Measurements from ENCODE around the gene ISLR.

Gene ISLR

GRCh38 chr15:74171965-74172541 is 1.5 kb upstream of the ISLR start:
- no peak overlapping the region for H3K4me3 Mint-ChIP-seq
- peaks cover 17 to 23% of the 10 kb centered on the region in 2 donors for H3K27me3 Mint-ChIP-seq
- H3K9me3 Mint-ChIP-seq: no peaks in the 10 kb centered on the region
- H3K27ac Mint-ChIP-seq: no peak overlapping the region
- DNase-seq: no peak
- no peaks in the 10 kb centered on the region for H3K4me1 Mint-ChIP-seq
- no peak for ATAC-seq (replicated peaks)
- no peaks in the 10 kb centered on the region for H3K36me3 Mint-ChIP-seq

DNA sequence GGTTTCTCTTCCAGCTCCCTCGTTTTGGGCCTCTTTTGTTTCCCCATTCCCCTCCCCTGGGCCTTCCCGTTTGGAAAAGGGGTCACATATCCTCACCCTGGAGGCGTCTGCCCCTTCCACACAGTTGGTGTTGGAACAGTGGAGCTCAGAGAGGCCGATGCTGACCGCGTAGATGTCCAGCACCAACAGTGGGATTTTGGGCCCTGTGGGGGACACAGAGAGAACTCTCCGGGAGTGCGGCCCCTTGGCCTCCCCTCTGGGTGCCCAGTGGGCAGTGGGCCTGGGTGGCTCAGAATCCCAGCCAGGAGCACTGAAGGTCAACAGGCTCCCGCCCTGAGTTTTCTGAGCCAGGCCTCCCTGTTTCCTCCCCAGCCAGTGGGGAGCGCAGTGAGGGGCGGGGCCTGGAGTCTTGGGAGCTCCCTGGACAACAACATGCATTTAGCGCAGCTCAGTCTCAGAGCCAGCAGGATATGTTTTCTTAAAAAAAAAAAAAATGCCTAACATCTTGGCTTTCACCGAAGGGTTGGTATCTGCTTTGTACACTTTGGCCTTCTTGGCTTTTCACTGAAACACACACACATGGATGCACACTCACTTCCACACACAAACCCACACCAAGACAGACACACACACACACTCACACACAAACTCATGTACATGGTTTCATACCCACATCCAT is 670 bp upstream of the ISLR start:
- H3K36me3 Mint-ChIP-seq: no peaks in the 10 kb centered on the region
- DNase-seq: no peak
- no peaks in the 10 kb centered on the region for H3K4me1 Mint-ChIP-seq
- H3K27me3 Mint-ChIP-seq: peaks cover 16 to 23% of the 10 kb centered on the region in 2 donors
- ATAC-seq (replicated peaks): no peak
- H3K4me3 Mint-ChIP-seq: no peak overlapping the region
- no peaks in the 10 kb centered on the region for H3K9me3 Mint-ChIP-seq
- H3K27ac Mint-ChIP-seq: no peak overlapping the region

DNA sequence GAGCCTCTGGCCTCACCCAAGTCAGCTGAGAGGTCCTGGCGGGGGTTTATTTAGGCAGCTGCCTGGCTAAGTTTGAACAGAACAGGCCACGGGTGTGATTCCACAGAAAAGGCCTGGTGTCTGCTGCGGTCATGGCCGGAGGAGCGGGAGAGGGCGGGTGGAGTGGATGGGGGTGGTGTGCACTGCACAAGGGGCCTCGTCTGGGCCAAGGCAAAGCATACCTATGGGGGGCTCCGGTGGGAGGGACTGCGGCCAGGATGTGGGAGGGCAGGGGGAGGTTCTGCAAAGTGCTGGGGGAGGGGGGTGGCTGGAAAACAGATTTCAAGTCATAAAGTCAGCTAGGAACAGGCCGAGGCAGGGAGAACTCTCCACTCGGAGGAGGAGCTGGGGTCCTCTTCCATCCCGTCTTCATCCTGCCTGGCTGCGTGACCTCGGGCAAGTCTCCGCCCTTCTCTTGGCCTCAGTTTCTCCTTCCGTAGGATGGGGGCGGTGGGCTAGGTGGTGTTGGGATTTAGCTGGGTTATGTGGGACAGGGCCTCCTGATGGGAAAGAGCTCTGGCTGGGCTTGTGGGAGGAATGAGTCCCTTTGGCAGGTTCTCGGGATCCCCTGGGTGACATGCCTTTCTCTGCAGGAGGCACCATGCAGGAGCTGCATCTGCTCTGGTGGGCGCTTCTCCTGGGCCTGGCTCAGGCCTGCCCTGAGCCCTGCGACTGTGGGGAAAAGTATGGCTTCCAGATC is 878 bp downstream of the ISLR start:
- H3K4me1 Mint-ChIP-seq: no peaks in the 10 kb centered on the region
- H3K9me3 Mint-ChIP-seq: no peaks in the 10 kb centered on the region
- ATAC-seq (replicated peaks) (no peak), DNase-seq (no peak)
- H3K27me3 Mint-ChIP-seq: peaks cover 13 to 17% of the 10 kb centered on the region in 2 donors
- H3K27ac Mint-ChIP-seq: no peak overlapping the region
- no peaks in the 10 kb centered on the region for H3K36me3 Mint-ChIP-seq
- no peak overlapping the region for H3K4me3 Mint-ChIP-seq

GRCh38 chr15:74174958-74175253 is 1.4 kb downstream of the ISLR start:
- Mint-ChIP-seq H3K27me3 (peaks cover 13 to 17% of the 10 kb centered on the region in 2 donors), H3K27ac (no peak overlapping the region), H3K4me3 (no peak overlapping the region), H3K9me3 (no peaks in the 10 kb centered on the region), H3K36me3 (no peaks in the 10 kb centered on the region), H3K4me1 (no peaks in the 10 kb centered on the region)
- DNase-seq: no peak
- no peak for ATAC-seq (replicated peaks)

DNA sequence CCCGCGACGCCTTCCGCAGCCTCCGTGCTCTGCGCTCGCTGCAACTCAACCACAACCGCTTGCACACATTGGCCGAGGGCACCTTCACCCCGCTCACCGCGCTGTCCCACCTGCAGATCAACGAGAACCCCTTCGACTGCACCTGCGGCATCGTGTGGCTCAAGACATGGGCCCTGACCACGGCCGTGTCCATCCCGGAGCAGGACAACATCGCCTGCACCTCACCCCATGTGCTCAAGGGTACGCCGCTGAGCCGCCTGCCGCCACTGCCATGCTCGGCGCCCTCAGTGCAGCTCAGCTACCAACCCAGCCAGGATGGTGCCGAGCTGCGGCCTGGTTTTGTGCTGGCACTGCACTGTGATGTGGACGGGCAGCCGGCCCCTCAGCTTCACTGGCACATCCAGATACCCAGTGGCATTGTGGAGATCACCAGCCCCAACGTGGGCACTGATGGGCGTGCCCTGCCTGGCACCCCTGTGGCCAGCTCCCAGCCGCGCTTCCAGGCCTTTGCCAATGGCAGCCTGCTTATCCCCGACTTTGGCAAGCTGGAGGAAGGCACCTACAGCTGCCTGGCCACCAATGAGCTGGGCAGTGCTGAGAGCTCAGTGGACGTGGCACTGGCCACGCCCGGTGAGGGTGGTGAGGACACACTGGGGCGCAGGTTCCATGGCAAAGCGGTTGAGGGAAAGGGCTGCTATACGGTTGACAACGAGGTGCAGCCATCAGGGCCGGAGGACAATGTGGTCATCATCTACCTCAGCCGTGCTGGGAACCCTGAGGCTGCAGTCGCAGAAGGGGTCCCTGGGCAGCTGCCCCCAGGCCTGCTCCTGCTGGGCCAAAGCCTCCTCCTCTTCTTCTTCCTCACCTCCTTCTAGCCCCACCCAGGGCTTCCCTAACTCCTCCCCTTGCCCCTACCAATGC is 2.0 kb downstream of the ISLR start:
- Mint-ChIP-seq H3K4me1 (no peaks in the 10 kb centered on the region), H3K36me3 (no peaks in the 10 kb centered on the region), H3K4me3 (no peak overlapping the region), H3K27ac (no peak overlapping the region), H3K27me3 (peaks cover 17 to 19% of the 10 kb centered on the region in 2 donors), H3K9me3 (no peaks in the 10 kb centered on the region)
- DNase-seq: no peak
- ATAC-seq (replicated peaks): no peak

DNA sequence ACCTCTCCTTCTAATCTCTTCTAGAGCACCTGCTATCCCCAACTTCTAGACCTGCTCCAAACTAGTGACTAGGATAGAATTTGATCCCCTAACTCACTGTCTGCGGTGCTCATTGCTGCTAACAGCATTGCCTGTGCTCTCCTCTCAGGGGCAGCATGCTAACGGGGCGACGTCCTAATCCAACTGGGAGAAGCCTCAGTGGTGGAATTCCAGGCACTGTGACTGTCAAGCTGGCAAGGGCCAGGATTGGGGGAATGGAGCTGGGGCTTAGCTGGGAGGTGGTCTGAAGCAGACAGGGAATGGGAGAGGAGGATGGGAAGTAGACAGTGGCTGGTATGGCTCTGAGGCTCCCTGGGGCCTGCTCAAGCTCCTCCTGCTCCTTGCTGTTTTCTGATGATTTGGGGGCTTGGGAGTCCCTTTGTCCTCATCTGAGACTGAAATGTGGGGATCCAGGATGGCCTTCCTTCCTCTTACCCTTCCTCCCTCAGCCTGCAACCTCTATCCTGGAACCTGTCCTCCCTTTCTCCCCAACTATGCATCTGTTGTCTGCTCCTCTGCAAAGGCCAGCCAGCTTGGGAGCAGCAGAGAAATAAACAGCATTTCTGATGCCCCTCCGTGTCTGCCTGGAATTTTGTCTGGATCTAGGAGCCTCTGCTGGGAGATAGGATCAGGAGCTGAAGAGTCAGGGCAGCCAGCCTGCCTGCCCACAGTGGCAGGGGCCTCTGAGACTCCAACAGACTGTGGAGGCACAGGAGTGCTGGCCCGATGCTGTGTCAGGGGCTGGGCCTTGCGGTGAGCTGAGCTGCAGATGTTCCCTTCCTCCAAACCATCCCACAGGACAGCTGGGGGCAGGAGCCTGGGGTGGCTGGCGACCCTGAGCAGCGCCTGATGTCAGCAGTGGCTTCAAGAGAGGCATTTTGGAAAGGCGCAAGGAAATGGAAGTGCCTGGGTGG is 3.0 kb downstream of the ISLR start:
- peaks cover 19 to 26% of the 10 kb centered on the region in 2 donors for H3K27me3 Mint-ChIP-seq
- ATAC-seq (replicated peaks) (no peak), DNase-seq (no peak)
- no peaks in the 10 kb centered on the region for H3K36me3 Mint-ChIP-seq
- no peaks in the 10 kb centered on the region for H3K9me3 Mint-ChIP-seq
- H3K27ac Mint-ChIP-seq: no peak overlapping the region
- no peak overlapping the region for H3K4me3 Mint-ChIP-seq
- H3K4me1 Mint-ChIP-seq: no peaks in the 10 kb centered on the region

- Mint-ChIP-seq H3K4me3 (no peak overlapping the region), H3K4me1 (no peaks in the 10 kb centered on the region), H3K27ac (no peak overlapping the region), H3K36me3 (no peaks in the 10 kb centered on the region), H3K9me3 (no peaks in the 10 kb centered on the region), H3K27me3 (peaks cover 21 to 32% of the 10 kb centered on the region in 2 donors)
- DNase-seq (no peak), ATAC-seq (replicated peaks) (no peak)
These were observed 5.0 kb downstream of the ISLR start for GRCh38 chr15:74178326-74179100.

- no peaks in the 10 kb centered on the region for H3K4me1 Mint-ChIP-seq
- ATAC-seq (replicated peaks) (no peak), DNase-seq (no peak)
- H3K36me3 Mint-ChIP-seq: no peaks in the 10 kb centered on the region
- H3K9me3 Mint-ChIP-seq: no peaks in the 10 kb centered on the region
- peaks cover 21 to 32% of the 10 kb centered on the region in 2 donors for H3K27me3 Mint-ChIP-seq
- H3K4me3 Mint-ChIP-seq: no peak overlapping the region
- no peak overlapping the region for H3K27ac Mint-ChIP-seq
These were observed 5.8 kb downstream of the ISLR start for GRCh38 chr15:74179101-74179841.

DNA sequence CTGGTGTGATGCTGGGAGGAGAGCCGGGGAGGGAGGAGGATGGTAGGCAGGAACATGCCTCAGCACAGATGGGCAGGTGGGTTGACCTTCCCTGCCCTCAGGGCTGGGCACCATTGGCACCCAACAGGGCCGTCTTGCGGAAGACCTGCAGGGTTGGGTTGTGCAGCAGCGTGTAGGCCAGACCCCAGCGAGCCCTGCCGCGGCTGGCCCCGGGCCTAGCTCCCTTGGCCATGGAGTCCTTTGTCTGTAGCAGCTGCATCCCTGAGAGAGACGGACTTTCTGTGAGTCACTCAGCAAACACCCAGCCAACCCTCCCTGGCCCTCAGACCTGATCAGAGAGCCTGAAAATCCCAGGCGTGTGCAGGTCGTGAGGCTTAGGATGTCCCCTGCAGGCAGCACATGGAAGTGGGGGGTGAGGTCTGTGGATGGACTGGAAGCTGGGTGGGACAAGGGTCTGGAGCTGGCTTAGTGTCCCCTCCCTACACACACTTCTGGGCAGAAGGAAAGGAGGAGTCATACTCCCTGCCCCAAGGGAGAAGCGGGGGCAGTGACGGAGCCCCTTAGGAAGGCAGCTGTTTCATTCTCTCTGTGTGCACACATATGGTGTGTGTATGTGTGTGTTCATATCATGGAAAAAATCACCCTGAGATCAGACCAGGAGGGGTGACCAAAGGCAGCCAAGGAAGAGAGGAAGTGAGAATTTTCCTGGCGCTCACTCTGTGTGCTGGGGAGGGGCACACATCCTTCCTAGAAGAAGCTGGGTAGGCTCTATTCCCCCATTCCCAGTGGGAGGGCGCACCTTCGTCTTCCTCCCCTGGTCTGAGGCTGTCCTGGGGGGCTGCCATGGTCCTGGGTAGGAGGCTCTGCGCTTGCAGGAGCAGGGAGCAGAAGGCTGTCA is 6.7 kb downstream of the ISLR start:
- Mint-ChIP-seq H3K27ac (no peak overlapping the region), H3K36me3 (no peaks in the 10 kb centered on the region), H3K9me3 (no peaks in the 10 kb centered on the region), H3K27me3 (peaks cover 21 to 32% of the 10 kb centered on the region in 2 donors), H3K4me1 (peaks cover 0 to 2% of the 10 kb centered on the region in 2 donors), H3K4me3 (no peak overlapping the region)
- ATAC-seq (replicated peaks) (no peak), DNase-seq (no peak)

DNA sequence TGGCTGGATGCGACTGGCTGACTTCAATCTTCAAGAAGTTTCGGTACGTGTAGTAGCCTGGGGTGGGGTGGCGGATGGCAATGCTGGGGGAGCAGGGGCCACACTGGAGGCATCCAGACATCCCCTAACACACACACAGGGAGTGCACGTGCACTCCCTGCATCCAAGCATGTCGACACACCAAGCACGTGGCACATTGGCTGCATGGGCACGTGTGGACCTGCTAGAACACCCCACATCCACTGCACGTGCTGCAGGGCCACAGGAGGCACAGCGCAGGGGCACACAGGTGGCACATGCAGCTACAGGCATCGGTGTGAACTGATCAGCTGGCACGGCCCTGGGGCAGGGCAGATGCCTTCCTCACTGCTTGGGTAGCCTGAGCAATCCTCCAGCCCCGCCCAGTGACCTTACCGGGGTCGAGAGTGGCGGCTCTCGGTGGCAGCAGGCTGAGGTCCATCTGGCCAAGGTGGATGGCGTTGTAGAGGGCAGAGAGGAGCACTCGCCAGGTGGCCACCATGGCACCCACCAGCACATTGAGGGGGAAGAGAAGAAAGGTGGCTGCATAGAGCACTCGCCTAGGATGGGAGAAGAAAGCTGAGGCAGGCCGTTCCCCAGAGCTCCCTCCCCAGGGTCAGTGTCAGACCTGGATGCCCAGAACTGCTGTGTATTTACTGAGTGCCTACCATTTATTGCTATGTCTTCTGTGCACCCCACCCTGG is 7.5 kb downstream of the ISLR start:
- ATAC-seq (replicated peaks) (no peak), DNase-seq (no peak)
- H3K4me1 Mint-ChIP-seq: peaks cover 0 to 2% of the 10 kb centered on the region in 2 donors
- no peaks in the 10 kb centered on the region for H3K9me3 Mint-ChIP-seq
- H3K4me3 Mint-ChIP-seq: no peak overlapping the region
- H3K36me3 Mint-ChIP-seq: no peaks in the 10 kb centered on the region
- no peak overlapping the region for H3K27ac Mint-ChIP-seq
- peaks cover 21 to 32% of the 10 kb centered on the region in 2 donors for H3K27me3 Mint-ChIP-seq

DNA sequence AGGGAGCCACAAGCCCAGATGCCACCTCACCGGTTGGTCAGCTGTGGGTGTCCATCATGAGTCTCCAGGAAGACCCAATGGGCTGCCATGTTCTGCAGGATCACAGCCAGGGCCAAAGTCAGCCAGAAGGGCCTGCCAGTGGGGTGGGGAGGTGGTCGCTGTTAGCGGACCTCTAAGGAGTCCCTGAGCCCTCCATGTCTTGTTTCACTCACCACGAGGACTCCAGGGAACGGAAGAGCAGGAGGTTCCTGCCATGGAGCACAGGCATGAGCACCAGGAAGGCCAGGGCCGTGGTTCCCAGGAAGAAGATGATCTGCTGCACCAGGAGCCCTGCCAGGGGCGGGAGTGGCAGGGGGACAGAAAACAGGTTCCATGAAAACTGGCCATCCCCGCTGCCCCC is 8.6 kb downstream of the ISLR start:
- Mint-ChIP-seq H3K9me3 (no peaks in the 10 kb centered on the region), H3K27ac (no peak overlapping the region), H3K36me3 (no peaks in the 10 kb centered on the region), H3K4me3 (no peak overlapping the region), H3K4me1 (peaks cover 0 to 2% of the 10 kb centered on the region in 2 donors), H3K27me3 (peaks cover 17 to 32% of the 10 kb centered on the region in 2 donors)
- ATAC-seq (replicated peaks) (no peak), DNase-seq (no peak)

Measured in stimulated activated naive B cell treated with anti-CD40 and anti-IgM and Interleukin-4, amounts not matched to agents 10 μg/mL and 1 μg/mL and 100 μg/mL, for 72 hours (primary cell).